GM23338 (cell line): ENCODE results near the gene GNB1L. TPM values are rescaled to one million over a fixed set of nuclear protein-coding genes. Genes with fewer than 3 reads are reported as not detected.

ENCODE experiments used
- ATAC-seq: fragments of 200-7000 bp; cut with Tn5 transposase; 3 replicates; pipeline ENCODE4 v1.9.1; 2020
- DNase-seq: peaks from one replicate; pipeline ENCODE4 v3.0.0-alpha.2; 2015; ENCODE audit warnings: low spot score
- H2AFZ ChIP-seq: fragments of 200-600 bp; sonication (generic); 2 replicates; pipeline ENCODE4 v1.8.0; 2016; ENCODE audit warnings: antibody characterized with exemption, mild to moderate bottlenecking, moderate library complexity
- H3F3A ChIP-seq: fragments of 200-600 bp; sonication (generic); replicated peaks from 2 replicates; pipeline ENCODE4 v1.8.0; 2017; ENCODE audit warnings: antibody characterized with exemption, mixed run types, low read depth
- H3K27ac ChIP-seq: fragments of 200-600 bp; sonication (generic); 2 replicates; pipeline ENCODE4 v1.6.1; 2016; ENCODE audit warnings: low read depth
- H3K27me3 ChIP-seq: fragments of 200-600 bp; sonication (generic); 2 replicates; pipeline ENCODE4 v1.8.0; 2016; ENCODE audit warnings: mild to moderate bottlenecking, mixed run types, moderate library complexity; ENCODE audit not compliant: insufficient read depth
- H3K36me3 ChIP-seq: fragments of 200-600 bp; sonication (generic); 2 replicates; pipeline ENCODE4 v1.8.0; 2016; ENCODE audit warnings: mild to moderate bottlenecking; ENCODE audit not compliant: insufficient read depth
- H3K4me1 ChIP-seq: fragments of 200-600 bp; sonication (generic); 2 replicates; pipeline ENCODE4 v1.8.0; 2016; ENCODE audit warnings: mild to moderate bottlenecking, moderate library complexity; ENCODE audit not compliant: insufficient read depth
- H3K4me2 ChIP-seq: fragments of 200-600 bp; sonication (generic); 2 replicates; pipeline ENCODE4 v1.7.1; 2017; ENCODE audit warnings: mixed run types
- H3K4me3 ChIP-seq: fragments of 200-600 bp; sonication (generic); 2 replicates; pipeline ENCODE4 v1.6.1; 2016; ENCODE audit warnings: mixed run types
- H3K79me2 ChIP-seq: fragments of 200-600 bp; sonication (generic); replicated peaks from 2 replicates; pipeline ENCODE4 v1.8.0; 2017; ENCODE audit warnings: mild to moderate bottlenecking; ENCODE audit not compliant: insufficient read depth
- H3K9me2 ChIP-seq: fragments of 200-600 bp; sonication (generic); 2 replicates; pipeline ENCODE4 v1.8.0; 2017; ENCODE audit not compliant: insufficient read depth
- H4K20me1 ChIP-seq: fragments of 200-600 bp; sonication (generic); replicated peaks from 2 replicates; pipeline ENCODE4 v1.8.0; 2017; ENCODE audit warnings: mild to moderate bottlenecking; ENCODE audit not compliant: insufficient read depth
- H3K27ac Mint-ChIP-seq: 2 replicates; pipeline ENCODE4 v1.8.0; 2020; ENCODE audit warnings: inconsistent platforms, mild to moderate bottlenecking, moderate library complexity, mixed read lengths
- H3K27me3 Mint-ChIP-seq: 3 replicates; pipeline ENCODE4 v1.8.0; 2022; ENCODE audit warnings: low read depth, mild to moderate bottlenecking, moderate library complexity, mixed read lengths, inconsistent platforms; ENCODE audit not compliant: insufficient read depth, poor library complexity
- H3K36me3 Mint-ChIP-seq: 3 replicates; pipeline ENCODE4 v1.8.0; 2021; ENCODE audit warnings: low read depth, mild to moderate bottlenecking, inconsistent platforms, moderate library complexity, mixed read lengths
- H3K4me1 Mint-ChIP-seq: 3 replicates; pipeline ENCODE4 v1.8.0; 2020; ENCODE audit warnings: mild to moderate bottlenecking, inconsistent platforms, mixed read lengths
- H3K4me3 Mint-ChIP-seq: 3 replicates; pipeline ENCODE4 v1.8.0; 2021; ENCODE audit warnings: moderate library complexity, mild to moderate bottlenecking, inconsistent platforms, mixed read lengths
- H3K9me3 Mint-ChIP-seq: 3 replicates; pipeline ENCODE4 v1.8.0; 2020; ENCODE audit warnings: moderate library complexity, mild to moderate bottlenecking, inconsistent platforms, mixed read lengths
- ETS1 ChIP-seq: IDR thresholded peaks from 2 replicates; pipeline ENCODE4 v1.6.1; 2016; ENCODE audit warnings: antibody characterized with exemption
- EZH2phosphoT487 ChIP-seq: fragments of 200-600 bp; sonication (generic); IDR thresholded peaks from one replicate; pipeline ENCODE4 v1.8.1; 2018; ENCODE audit warnings: antibody characterized with exemption; ENCODE audit not compliant: unreplicated experiment
- JUNB ChIP-seq: IDR thresholded peaks from one replicate; pipeline ENCODE4 v1.6.1; 2016; ENCODE audit warnings: antibody characterized with exemption; ENCODE audit not compliant: unreplicated experiment
- NANOG ChIP-seq: IDR thresholded peaks from 2 replicates; pipeline ENCODE4 v1.6.1; 2016; ENCODE audit warnings: antibody characterized with exemption, borderline replicate concordance
- REST ChIP-seq: IDR thresholded peaks from one replicate; pipeline ENCODE4 v1.6.1; 2018; ENCODE audit warnings: antibody characterized with exemption; ENCODE audit not compliant: unreplicated experiment
- ZNF331 ChIP-seq: fragments of 250-450 bp; sonication (Bioruptor Pico); IDR thresholded peaks from 2 replicates; pipeline ENCODE4 v1.5.0; 2020; ENCODE audit warnings: low read depth, mild to moderate bottlenecking, moderate library complexity
- polyA plus RNA-seq: library from polyadenylated mRNA; unstranded; fragments of >200 nt; fragmentation: Nextera tagmentation; extraction: Ambion mirVana; gene quantifications from 2 replicates; pipeline ENCODE4 v1.2.1, GENCODE V29; 2016
- total RNA-seq: library from RNA; depleted of rRNA; stranded (reverse); fragments of >200 nt; shearing (Covaris generic); gene quantifications from 2 replicates; pipeline ENCODE4 v1.2.3, GENCODE V29; 2014

Gene GNB1L
- total and polyA plus RNA-seq, 2 experiments from 2014 or later: 15.2 to 27.8 TPM

GRCh38 chr22:19880786-19881569 is 26.3 kb upstream of the GNB1L start:
- peak; percentile 81 for ATAC-seq
- no peak overlapping the region for H2AFZ ChIP-seq
- no peaks in the 10 kb centered on the region for H3K36me3 ChIP-seq
- peak overlapping the region; percentile 54 for H3K4me2 ChIP-seq
- peak overlapping the region; percentile 28; the same call in 1 of the 2 replicates for H3K4me3 ChIP-seq
- Mint-ChIP-seq H3K4me1 (peaks cover 32% of the 10 kb centered on the region), H3K27me3 (peaks cover 26% of the 10 kb centered on the region), H3K9me3 (no peaks in the 10 kb centered on the region), H3K27ac (peak overlapping the region; percentile 97), H3K36me3 (no peaks in the 10 kb centered on the region; the same call in 2 of the 3 replicates), H3K4me3 (peak overlapping the region; percentile 59)
- no peaks in the 10 kb centered on the region for H3K79me2 ChIP-seq
- H3F3A ChIP-seq: peaks cover 4% of the 10 kb centered on the region
- peak; percentile 99 for DNase-seq
- no peak for TF ChIP-seq EZH2phosphoT487
- TF ChIP-seq ETS1: peak; percentile 59
- TF ChIP-seq ZNF331 (CRISPR knock-in tag): no peak
- H3K9me2 ChIP-seq: no peaks in the 10 kb centered on the region
- H3K27me3 ChIP-seq: no peaks in the 10 kb centered on the region
- H3K27ac ChIP-seq: peak overlapping the region; percentile 88
- H4K20me1 ChIP-seq: no peaks in the 10 kb centered on the region
- peaks cover 18% of the 10 kb centered on the region for H3K4me1 ChIP-seq

GRCh38 chr22:19879992-19880785 is 25.5 kb upstream of the GNB1L start:
- Mint-ChIP-seq H3K9me3 (no peaks in the 10 kb centered on the region), H3K27ac (peak overlapping the region; percentile 97), H3K4me3 (peak overlapping the region; percentile 60), H3K36me3 (no peaks in the 10 kb centered on the region; the same call in 2 of the 3 replicates), H3K27me3 (peaks cover 23% of the 10 kb centered on the region), H3K4me1 (peaks cover 32% of the 10 kb centered on the region)
- H4K20me1 ChIP-seq: no peaks in the 10 kb centered on the region
- DNase-seq: no peak
- H3K27me3 ChIP-seq: no peaks in the 10 kb centered on the region
- no peak overlapping the region for H2AFZ ChIP-seq
- peaks cover 4% of the 10 kb centered on the region for H3F3A ChIP-seq
- H3K4me3 ChIP-seq: peak overlapping the region; percentile 28; the same call in 1 of the 2 replicates
- H3K27ac ChIP-seq: peak overlapping the region; percentile 79
- ATAC-seq: no peak; the same call in 2 of the 3 replicates
- H3K4me2 ChIP-seq: peak overlapping the region; percentile 54
- no peaks in the 10 kb centered on the region for H3K79me2 ChIP-seq
- H3K9me2 ChIP-seq: no peaks in the 10 kb centered on the region
- peaks cover 18% of the 10 kb centered on the region for H3K4me1 ChIP-seq
- H3K36me3 ChIP-seq: no peaks in the 10 kb centered on the region
- TF ChIP-seq ETS1 (no peak), JUNB (no peak), NANOG (no peak), EZH2phosphoT487 (no peak), REST (no peak)
